Measurements from ENCODE around the gene PTPRD. TPM values are rescaled to one million over a fixed set of nuclear protein-coding genes. Genes with fewer than 3 reads are reported as not detected.

Gene PTPRD
- total RNA-seq, 1 experiment from 2014 or later = not detected

DNA sequence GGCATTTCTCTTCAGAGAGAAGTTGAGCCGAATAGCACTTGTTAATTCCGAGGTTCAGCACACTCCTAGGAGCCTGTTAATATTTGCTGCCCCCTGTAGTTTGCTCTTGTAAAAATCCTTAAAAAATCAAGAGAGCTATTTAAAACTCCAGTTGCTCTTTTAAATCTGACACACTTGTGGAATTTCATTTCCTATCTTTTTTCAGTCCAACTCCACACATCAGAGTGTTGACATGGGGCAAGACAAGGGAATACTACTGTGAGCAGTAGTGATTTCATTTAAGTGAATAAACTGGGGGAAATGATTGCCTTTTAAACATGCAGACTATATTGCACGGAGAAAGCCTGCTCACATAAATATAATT, 1717.0 kb downstream of the PTPRD start:
- H3K36me3 ChIP-seq (ENCODE audit: control insufficient read depth, insufficient read depth, low read length) = no peaks in the 10 kb centered on the region
- BruUV-seq (replicated peaks) = no TSS peak
- no peaks in the 10 kb centered on the region for H3K27me3 ChIP-seq (ENCODE audit: control insufficient read depth, insufficient read depth, low read length)
- DNase-seq (ENCODE audit: low read depth, low spot score) (no peak), ATAC-seq (no peak)
- ChIA-PET POLR2A (no interaction called here), CTCF (no interaction called here)
- no peak overlapping the region for H3K4me3 ChIP-seq (ENCODE audit: low read depth in 2 of 2, low read length in 2 of 2)
- TF ChIP-seq TCF7L2 (IDR thresholded peaks at IDR 0.05; ENCODE audit: low read depth, low read length) (no peak), SIN3A (IDR thresholded peaks at IDR 0.05; ENCODE audit: borderline replicate concordance, insufficient read depth, low read depth, low read length) (no peak), POLR2AphosphoS5 (IDR thresholded peaks at IDR 0.05; ENCODE audit: low read depth, low read length) (no peak)
- TF ChIP-seq, protein P1, sequence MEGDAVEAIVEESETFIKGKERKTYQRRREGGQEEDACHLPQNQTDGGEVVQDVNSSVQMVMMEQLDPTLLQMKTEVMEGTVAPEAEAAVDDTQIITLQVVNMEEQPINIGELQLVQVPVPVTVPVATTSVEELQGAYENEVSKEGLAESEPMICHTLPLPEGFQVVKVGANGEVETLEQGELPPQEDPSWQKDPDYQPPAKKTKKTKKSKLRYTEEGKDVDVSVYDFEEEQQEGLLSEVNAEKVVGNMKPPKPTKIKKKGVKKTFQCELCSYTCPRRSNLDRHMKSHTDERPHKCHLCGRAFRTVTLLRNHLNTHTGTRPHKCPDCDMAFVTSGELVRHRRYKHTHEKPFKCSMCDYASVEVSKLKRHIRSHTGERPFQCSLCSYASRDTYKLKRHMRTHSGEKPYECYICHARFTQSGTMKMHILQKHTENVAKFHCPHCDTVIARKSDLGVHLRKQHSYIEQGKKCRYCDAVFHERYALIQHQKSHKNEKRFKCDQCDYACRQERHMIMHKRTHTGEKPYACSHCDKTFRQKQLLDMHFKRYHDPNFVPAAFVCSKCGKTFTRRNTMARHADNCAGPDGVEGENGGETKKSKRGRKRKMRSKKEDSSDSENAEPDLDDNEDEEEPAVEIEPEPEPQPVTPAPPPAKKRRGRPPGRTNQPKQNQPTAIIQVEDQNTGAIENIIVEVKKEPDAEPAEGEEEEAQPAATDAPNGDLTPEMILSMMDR (IDR thresholded peaks at IDR 0.05) = no peak
- TF ChIP-seq, protein P2, sequence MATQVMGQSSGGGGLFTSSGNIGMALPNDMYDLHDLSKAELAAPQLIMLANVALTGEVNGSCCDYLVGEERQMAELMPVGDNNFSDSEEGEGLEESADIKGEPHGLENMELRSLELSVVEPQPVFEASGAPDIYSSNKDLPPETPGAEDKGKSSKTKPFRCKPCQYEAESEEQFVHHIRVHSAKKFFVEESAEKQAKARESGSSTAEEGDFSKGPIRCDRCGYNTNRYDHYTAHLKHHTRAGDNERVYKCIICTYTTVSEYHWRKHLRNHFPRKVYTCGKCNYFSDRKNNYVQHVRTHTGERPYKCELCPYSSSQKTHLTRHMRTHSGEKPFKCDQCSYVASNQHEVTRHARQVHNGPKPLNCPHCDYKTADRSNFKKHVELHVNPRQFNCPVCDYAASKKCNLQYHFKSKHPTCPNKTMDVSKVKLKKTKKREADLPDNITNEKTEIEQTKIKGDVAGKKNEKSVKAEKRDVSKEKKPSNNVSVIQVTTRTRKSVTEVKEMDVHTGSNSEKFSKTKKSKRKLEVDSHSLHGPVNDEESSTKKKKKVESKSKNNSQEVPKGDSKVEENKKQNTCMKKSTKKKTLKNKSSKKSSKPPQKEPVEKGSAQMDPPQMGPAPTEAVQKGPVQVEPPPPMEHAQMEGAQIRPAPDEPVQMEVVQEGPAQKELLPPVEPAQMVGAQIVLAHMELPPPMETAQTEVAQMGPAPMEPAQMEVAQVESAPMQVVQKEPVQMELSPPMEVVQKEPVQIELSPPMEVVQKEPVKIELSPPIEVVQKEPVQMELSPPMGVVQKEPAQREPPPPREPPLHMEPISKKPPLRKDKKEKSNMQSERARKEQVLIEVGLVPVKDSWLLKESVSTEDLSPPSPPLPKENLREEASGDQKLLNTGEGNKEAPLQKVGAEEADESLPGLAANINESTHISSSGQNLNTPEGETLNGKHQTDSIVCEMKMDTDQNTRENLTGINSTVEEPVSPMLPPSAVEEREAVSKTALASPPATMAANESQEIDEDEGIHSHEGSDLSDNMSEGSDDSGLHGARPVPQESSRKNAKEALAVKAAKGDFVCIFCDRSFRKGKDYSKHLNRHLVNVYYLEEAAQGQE (IDR thresholded peaks at IDR 0.05; ENCODE audit: insufficient read depth in 1 of 2, low read depth in 2 of 2, low read length in 1 of 2) = no peak
- no peaks in the 10 kb centered on the region for H3K9me3 ChIP-seq (ENCODE audit: control insufficient read depth, insufficient read depth, low read depth, low read length)
- intact Hi-C loops (cut with micrococcal nuclease; ENCODE audit: unreplicated experiment) = no loop called here
- in situ Hi-C loops (cut with HindIII; ENCODE audit: low pct_unique_long_range_greater_than_20kb, low sequenced_read_pairs) = no loop called here
- no peaks in the 10 kb centered on the region for H3K4me1 ChIP-seq (ENCODE audit: control insufficient read depth, insufficient read depth, low read length)
- H3K27ac ChIP-seq (ENCODE audit: low read length) = no peak overlapping the region

DNA sequence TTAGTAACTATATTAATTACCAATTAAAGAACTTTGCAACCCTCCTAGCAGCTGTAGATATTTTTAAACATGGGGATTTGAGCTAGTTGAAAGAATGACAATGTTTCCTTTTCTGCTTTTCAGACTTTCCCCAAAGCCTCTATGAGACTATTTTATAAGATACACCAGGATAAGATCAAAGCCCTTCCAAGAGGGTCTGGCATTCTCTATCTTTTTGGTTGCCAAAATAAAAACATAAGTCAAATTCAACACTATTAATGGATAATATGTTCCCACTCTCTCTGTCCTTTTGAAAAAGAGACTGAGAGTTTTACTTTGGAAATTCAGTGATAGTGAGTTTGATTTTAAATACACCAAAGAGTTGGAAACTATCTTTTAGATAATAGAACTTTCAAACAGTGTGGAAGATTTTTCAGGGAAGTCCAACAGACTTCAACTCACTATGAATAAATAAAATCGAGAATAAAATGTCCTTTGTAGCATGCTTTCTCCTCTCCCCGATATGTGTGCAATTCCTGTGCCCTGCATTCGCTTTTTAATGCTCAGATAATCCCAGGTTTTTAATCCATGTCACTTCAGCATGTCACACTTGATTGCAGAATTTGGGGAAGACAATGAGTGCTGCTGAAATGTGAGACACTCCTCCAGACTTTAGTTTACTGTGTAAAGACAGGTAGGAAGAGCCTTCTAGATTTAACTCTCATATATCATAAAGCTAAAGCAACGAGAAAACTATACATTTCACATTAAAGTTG, 1717.5 kb downstream of the PTPRD start:
- no TSS peak for BruUV-seq (replicated peaks)
- no peaks in the 10 kb centered on the region for H3K4me1 ChIP-seq (ENCODE audit: control insufficient read depth, insufficient read depth, low read length)
- in situ Hi-C loops (cut with HindIII; ENCODE audit: low pct_unique_long_range_greater_than_20kb, low sequenced_read_pairs) (no loop called here), intact Hi-C loops (cut with micrococcal nuclease; ENCODE audit: unreplicated experiment) (no loop called here)
- no peak overlapping the region for H3K4me3 ChIP-seq (ENCODE audit: low read depth in 2 of 2, low read length in 2 of 2)
- ChIA-PET POLR2A (no interaction called here), CTCF (no interaction called here)
- no peak for DNase-seq (ENCODE audit: low read depth, low spot score)
- TF ChIP-seq, protein P2 (IDR thresholded peaks at IDR 0.05; ENCODE audit: insufficient read depth in 1 of 2, low read depth in 2 of 2, low read length in 1 of 2) = no peak
- TF ChIP-seq TCF7L2 (IDR thresholded peaks at IDR 0.05; ENCODE audit: low read depth, low read length) (no peak), SIN3A (IDR thresholded peaks at IDR 0.05; ENCODE audit: borderline replicate concordance, insufficient read depth, low read depth, low read length) (no peak), POLR2AphosphoS5 (IDR thresholded peaks at IDR 0.05; ENCODE audit: low read depth, low read length) (no peak)
- TF ChIP-seq, protein P1 (IDR thresholded peaks at IDR 0.05) = no peak
- H3K9me3 ChIP-seq (ENCODE audit: control insufficient read depth, insufficient read depth, low read depth, low read length) = no peaks in the 10 kb centered on the region
- no peaks in the 10 kb centered on the region for H3K27me3 ChIP-seq (ENCODE audit: control insufficient read depth, insufficient read depth, low read length)
- no peaks in the 10 kb centered on the region for H3K36me3 ChIP-seq (ENCODE audit: control insufficient read depth, insufficient read depth, low read length)
- no peak overlapping the region for H3K27ac ChIP-seq (ENCODE audit: low read length)
- no peak for ATAC-seq
